ENCODE measurements around the gene AIF1L.

DNA sequence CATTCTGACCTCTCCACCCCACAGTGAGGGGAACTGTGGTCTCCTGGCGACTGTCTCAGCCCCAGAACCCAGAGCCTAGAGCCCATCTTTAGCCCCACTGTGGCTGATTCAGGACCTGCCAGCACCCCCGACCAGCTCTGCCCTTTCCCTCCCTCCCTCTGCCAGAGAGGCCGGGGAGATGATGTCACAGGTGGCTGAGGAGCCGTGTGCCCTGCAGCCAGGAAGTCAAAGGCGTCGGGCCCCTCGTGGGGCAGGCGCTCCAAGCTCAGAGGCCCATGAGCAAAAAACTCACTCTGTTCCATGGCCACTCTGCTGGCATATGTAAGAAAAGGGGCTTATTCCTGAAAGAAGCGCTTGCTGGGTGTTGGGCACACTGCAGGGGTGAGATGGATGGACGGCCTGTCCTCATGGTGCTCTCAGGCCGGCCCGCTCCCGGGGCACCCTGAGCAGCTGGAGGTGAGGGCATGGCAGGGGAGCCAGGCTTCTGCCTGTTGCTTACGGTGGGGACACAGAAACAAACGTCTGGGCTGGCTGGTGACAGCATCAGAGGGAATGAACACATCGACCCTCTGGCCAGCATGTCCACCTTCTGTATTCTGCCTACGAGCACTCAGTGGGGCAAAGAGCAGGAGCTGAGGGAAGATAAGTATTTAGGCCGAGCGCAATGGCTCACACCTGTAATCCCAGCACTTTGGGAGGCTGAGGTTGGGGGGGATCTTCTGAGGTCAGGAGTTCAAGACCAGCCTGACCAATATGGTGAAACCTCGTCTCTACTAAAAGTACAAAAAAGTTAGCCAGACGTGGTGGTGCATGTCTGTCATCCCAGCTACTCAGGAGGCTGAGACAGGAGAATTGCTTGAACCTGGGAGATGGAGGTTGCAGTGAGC, 46.3 kb upstream of the AIF1L start:
- TF ChIP-seq, protein P1, sequence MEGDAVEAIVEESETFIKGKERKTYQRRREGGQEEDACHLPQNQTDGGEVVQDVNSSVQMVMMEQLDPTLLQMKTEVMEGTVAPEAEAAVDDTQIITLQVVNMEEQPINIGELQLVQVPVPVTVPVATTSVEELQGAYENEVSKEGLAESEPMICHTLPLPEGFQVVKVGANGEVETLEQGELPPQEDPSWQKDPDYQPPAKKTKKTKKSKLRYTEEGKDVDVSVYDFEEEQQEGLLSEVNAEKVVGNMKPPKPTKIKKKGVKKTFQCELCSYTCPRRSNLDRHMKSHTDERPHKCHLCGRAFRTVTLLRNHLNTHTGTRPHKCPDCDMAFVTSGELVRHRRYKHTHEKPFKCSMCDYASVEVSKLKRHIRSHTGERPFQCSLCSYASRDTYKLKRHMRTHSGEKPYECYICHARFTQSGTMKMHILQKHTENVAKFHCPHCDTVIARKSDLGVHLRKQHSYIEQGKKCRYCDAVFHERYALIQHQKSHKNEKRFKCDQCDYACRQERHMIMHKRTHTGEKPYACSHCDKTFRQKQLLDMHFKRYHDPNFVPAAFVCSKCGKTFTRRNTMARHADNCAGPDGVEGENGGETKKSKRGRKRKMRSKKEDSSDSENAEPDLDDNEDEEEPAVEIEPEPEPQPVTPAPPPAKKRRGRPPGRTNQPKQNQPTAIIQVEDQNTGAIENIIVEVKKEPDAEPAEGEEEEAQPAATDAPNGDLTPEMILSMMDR (conservative IDR thresholded peaks at IDR 0.05; ENCODE audit: low read depth, low read length), result no peak
- TF ChIP-seq POLR2A (IDR thresholded peaks at IDR 0.05; ENCODE audit: low read depth, low read length) (no peak), RAD21 (IDR thresholded peaks at IDR 0.05; ENCODE audit: low read length) (no peak), RCOR1 (IDR thresholded peaks at IDR 0.05; ENCODE audit: insufficient replicate concordance, low read length) (no peak), RFX5 (IDR thresholded peaks at IDR 0.05; ENCODE audit: low read depth, low read length) (no peak), MAFK (IDR thresholded peaks at IDR 0.05; ENCODE audit: low read depth, low read length) (no peak)
- TF ChIP-seq, protein P2, sequence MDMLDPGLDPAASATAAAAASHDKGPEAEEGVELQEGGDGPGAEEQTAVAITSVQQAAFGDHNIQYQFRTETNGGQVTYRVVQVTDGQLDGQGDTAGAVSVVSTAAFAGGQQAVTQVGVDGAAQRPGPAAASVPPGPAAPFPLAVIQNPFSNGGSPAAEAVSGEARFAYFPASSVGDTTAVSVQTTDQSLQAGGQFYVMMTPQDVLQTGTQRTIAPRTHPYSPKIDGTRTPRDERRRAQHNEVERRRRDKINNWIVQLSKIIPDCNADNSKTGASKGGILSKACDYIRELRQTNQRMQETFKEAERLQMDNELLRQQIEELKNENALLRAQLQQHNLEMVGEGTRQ (IDR thresholded peaks at IDR 0.05; ENCODE audit: low read depth, low read length), result no peak

All from IMR-90 (cell line).